GM18858 (cell line): ENCODE measurements around the gene ABO.
"Not testable (repeated sequence)": the region's sequence is repeated elsewhere in the genome, so short reads cannot be mapped to it uniquely, and the experiment has no call there.

Experiments used
- ATAC-seq: cut with Tn5 transposase; IDR thresholded peaks from one replicate; pipeline ENCODE4 v1.9.1; 2021; ENCODE audit not compliant: unreplicated experiment

The ABO gene

GRCh38 chr9:133226219-133227171 is 48.5 kb downstream of the ABO start:
- no peak for ATAC-seq

- ATAC-seq = no peak
Measured at GRCh38 chr9:133225171-133226011, 49.6 kb downstream of the ABO start.

- ATAC-seq = no peak
Measured at GRCh38 chr9:133224762-133225161, 50.2 kb downstream of the ABO start.

GRCh38 chr9:133223159-133223756 is 51.7 kb downstream of the ABO start:
- ATAC-seq = not testable (repeated sequence)

GRCh38 chr9:133221994-133222393 is 53.0 kb downstream of the ABO start:
- not testable (repeated sequence) for ATAC-seq

GRCh38 chr9:133221177-133221809 is 53.7 kb downstream of the ABO start:
- ATAC-seq = no peak

- not testable (repeated sequence) for ATAC-seq
Measured at GRCh38 chr9:133218049-133218975, 56.7 kb downstream of the ABO start.

- ATAC-seq = not testable (repeated sequence)
Measured at GRCh38 chr9:133217333-133217988, 57.5 kb downstream of the ABO start.

GRCh38 chr9:133214276-133214675 is 60.7 kb downstream of the ABO start:
- not testable (repeated sequence) for ATAC-seq

GRCh38 chr9:133210609-133211008 is 64.4 kb downstream of the ABO start:
- ATAC-seq = no peak

- ATAC-seq = no peak
Measured at GRCh38 chr9:133210202-133210532, 64.8 kb downstream of the ABO start.

GRCh38 chr9:133209327-133210201 is 65.4 kb downstream of the ABO start:
- not testable (repeated sequence) for ATAC-seq

- not testable (repeated sequence) for ATAC-seq
Measured at GRCh38 chr9:133208880-133209300, 66.1 kb downstream of the ABO start, which contains the start of gene OBP2B. OBP2B (minus strand) TSS chr9:133209250; CDS start chr9:133209199, 51 bp downstream.

- ATAC-seq = not testable (repeated sequence)
Measured at GRCh38 chr9:133208171-133208879, 66.7 kb downstream of the ABO start.

GRCh38 chr9:133207540-133208170 is 67.3 kb downstream of the ABO start:
- no peak for ATAC-seq

GRCh38 chr9:133207021-133207531 is 67.9 kb downstream of the ABO start:
- ATAC-seq = no peak
